Hindlimb muscle (tissue), 1 donor: ENCODE data around the gene SUGT1. TPM values are rescaled to one million over a fixed set of nuclear protein-coding genes. Genes with fewer than 3 reads are reported as not detected.
A peak's percentile ranks its signal among the peaks of the same experiment; 100 is the strongest.
"Not testable (repeated sequence)": the region's sequence is repeated elsewhere in the genome, so short reads cannot be mapped to it uniquely, and the experiment has no call there.

Source experiments
- DNase-seq: peaks from one replicate; pipeline ENCODE4 v3.0.0-alpha.2; 2013
- polyA plus RNA-seq: library from polyadenylated mRNA; unstranded; fragments of 120-200 nt; gene quantifications from one replicate; pipeline ENCODE4 v1.2.1, GENCODE V29; 2013; ENCODE audit not compliant: insufficient read length

The SUGT1 gene
- 40.0 TPM for polyA plus RNA-seq

- DNase-seq = peak; percentile 99
Measured at GRCh38 chr13:52652196-52652979, at the start of gene SUGT1. SUGT1 (plus strand) TSS chr13:52652836; CDS start chr13:52652921, 85 bp downstream.

DNA sequence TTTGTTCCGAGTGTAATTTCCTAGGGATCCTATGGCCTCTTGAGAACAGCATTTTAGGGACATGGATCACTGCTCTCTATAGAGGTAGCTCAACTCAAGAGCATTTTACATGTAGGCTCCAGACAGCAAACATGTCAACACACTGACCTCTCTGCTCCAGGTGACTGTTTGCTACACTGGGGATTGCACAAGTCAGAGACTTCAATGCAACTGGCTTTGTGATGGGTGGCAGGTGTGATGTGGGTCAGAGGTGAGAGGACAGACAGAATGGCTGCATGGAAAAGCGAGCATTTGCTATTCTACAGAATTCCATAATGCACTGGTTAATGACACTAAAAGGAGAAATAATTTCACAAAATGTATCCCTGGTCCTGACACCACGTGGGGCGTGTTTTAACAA lies 49.3 kb upstream of the SUGT1 start:
- DNase-seq = not testable (repeated sequence)

GRCh38 chr13:52606126-52606525 lies 46.5 kb upstream of the SUGT1 start:
- not testable (repeated sequence) for DNase-seq

DNA sequence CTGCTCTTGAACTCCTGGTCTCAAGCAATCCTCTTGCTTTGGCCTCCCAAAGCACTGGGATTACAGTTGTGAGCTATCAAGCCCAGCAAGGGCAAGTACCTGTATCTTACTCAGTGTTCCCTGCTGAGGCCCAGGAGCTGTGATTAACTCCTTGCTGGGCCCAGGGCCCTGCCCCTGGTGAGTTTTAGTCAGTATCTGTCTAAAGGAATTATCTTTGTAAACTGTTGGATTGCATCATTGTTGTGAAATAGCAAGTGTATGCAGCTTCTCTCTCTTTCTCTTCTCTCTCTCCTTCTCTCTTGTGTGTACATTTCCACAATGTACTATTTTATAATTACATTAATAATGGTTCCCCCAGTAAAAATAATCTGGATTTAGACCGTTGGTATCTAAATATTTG lies 45.8 kb upstream of the SUGT1 start:
- DNase-seq = not testable (repeated sequence)

DNA sequence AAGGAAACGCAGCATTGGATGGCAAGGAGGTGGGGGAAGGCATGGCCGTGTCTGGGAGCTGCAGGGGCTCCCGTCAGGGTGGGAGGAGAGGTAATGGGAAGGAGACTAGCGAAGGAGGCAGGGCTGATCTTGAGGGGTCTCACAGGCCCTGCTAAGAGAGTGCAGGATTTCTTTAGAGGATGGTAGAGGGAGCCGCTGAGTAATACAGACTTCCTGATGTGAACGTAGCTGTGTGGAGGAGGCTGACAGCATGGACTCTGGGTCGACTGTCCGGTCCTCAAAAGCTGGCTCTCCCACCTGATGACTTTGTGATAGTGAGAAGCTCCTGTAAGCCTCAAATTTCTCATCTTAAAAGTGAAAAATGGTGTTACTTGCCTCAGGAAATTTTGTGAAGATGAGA lies 44.5 kb upstream of the SUGT1 start:
- DNase-seq = not testable (repeated sequence)

GRCh38 chr13:52609013-52609606 lies 43.5 kb upstream of the SUGT1 start:
- not testable (repeated sequence) for DNase-seq

DNA sequence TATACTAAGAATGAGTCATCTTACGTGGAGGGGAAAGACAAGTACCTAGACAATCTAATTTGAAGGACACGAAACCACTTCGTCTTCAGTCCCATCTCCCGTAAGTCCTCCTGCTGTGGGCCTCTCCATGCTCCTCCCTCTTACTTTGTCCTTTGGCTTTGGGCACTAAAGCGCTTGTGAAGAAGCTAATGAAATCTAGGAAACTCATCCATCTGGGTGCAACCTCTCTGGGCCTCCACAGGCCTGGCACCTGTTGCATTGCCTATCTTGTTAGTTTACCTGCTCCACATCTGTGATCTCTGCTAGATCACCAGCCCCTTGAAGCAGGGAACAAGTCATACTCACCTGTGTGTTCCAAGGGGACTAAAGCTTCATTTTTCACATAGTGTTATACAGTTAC lies 42.5 kb upstream of the SUGT1 start:
- not testable (repeated sequence) for DNase-seq

- DNase-seq = no peak
Measured at GRCh38 chr13:52615134-52615801, 37.4 kb upstream of the SUGT1 start.

GRCh38 chr13:52615812-52616211 lies 36.8 kb upstream of the SUGT1 start:
- no peak for DNase-seq

DNA sequence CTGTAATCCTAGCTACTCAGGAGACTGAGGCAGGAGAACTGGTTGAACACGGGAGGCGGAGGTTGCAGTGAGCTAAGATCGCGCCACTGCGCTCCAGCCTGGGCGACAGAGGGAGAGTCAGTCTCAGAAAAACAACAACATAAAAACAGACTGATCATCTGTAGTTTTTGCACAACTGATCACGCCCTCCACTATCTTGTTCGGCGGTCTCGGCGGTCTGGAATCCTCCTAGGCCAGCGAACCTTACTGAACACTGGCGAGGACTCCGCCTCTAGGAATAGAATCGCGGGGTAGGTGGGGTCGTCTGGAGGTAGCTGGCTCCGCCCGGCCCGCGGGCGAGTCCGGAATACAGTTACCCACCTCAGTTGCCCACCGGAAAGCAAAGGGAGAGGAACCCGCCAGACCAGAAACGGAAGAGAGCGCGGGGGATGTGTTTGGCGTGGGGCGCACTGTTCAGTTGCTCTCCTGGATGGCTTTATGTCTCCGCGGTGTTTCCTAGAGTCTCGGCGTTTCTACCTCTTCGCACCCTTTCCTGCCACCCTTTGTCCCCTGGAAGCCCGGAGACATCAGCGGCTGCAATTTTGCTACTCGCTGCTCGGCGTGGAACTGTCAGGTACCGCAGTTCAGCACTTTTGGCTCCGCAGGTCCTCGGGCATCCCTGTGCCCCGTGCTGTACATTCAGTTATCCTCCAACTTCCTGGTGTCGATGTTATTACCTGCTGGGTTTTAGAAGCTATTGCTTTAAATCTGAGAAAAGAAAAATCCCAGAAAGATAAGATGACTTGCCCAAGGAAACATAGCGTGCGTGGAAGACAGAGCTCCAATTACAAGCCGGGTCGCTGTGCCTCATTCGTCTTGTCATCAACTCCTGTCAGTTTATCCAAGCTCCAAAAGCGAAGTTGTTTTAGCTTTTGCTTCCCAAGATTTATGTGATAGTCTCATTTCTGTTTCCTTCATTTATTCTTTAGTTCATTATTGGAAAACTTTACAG lies 35.3 kb upstream of the SUGT1 start:
- DNase-seq = peak; percentile 81

- not testable (repeated sequence) for DNase-seq
Measured at GRCh38 chr13:52631083-52631690, 21.4 kb upstream of the SUGT1 start.

DNA sequence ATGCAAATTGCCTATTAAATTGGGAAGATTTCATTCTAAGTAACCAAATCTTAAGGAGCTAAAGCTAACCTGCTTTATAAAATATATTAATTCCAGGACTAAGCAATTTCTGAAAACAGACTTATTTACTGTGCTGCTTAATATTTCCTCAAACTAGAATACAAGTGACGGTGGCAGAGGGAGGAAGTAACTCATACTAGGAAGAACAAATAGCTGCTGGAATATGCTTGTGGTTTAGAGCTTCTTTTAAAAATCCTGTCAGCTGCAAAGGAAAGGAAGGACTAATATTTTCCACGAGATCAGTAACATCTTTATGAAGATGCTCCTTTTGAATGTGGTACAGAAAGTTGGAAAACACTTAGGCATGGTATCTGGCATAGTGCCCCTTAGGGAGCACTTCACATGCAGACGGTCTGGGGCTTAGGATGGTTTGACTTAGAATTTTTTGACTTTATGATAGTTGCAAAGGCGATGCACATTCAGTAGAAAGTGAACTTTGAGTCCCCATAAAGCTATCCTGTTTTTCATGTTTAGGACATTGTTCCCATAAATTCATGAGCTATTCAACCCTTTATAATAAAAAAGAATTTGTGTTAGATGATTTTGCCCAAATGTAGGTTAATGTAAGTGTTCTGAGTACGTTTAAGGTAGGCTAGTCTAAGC lies 13.8 kb upstream of the SUGT1 start:
- DNase-seq = no peak

DNA sequence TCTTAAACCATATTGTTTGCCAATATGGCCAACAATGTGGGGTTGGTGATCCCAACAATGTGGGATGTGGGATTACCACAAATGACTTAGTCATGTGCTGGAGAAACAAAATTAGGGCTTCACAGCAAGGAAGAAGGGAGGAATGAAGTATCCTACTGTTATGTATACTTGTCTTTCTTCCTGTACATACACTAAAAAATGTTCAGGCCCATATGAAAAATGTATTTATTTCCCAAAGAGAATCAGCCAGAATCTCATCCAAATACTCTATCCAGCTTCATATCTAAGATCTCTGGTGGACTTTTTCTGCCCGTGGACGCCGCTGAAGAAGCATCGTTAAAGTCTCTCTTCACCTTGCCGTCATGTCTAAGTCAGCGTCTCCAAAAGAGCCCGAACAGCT lies 10.5 kb upstream of the SUGT1 start, which contains the start of gene HNRNPA1L2:
HNRNPA1L2 (plus strand) TSS at position 301 of the 400 bp plus-strand sequence; CDS start at position 363, 62 bp downstream.
- no peak for DNase-seq

DNA sequence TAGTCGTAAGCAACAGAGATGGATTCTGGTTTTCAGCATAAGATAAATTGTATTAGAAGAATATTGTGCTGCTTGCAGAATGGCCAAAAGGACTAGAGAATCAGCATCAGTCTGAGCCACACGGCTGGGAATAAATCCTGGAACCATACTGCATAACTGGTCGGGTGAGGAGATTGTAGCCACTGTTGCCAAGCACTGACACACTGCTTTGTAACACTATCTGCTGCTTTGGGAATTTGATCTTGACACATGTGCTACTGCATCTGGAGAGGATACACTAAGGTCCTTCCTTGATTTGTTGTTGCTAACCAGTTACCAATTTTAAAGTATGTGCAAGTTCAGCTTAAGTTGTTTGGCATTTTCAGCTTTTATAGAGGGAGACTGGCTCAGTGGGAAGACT lies 8.5 kb upstream of the SUGT1 start:
- no peak for DNase-seq

DNA sequence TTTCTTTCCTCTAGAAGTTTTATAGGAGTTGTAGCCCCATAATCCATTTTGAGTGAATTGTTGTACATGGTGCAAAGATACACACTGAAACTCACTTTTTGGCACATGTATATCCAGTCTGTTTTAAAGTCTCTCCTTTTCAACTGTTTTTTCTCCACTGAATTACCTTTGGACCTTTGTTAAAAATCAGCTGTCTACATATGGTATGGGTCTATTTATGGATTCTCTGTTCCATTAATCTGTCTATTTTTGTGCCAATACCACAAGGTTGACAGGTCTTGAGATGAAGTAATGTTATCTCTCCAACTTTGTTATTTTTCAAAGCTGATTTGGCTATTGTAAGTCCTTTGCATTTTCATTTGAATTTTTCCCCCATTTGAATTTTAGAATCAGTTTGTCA lies 5.7 kb upstream of the SUGT1 start:
- no peak for DNase-seq

- DNase-seq = no peak
Measured at GRCh38 chr13:52650731-52651130, 1.9 kb upstream of the SUGT1 start.

DNA sequence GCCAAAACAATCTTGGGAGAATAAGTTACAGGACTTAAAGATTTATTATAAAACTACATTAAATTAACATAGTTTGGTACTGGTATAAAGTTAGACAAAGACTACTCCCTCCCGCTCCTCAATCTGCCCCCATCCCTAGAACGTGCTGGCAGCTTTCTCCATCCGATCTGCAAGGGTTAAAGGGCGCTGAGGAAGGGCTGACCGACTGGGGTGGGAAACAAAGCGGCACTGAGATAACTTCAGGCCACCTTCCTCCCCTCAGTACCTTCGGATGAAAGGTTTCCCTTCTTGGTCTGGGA lies 790 bp upstream of the SUGT1 start:
- DNase-seq = no peak

- DNase-seq = no peak
Measured at GRCh38 chr13:52652980-52653303, 306 bp downstream of the SUGT1 start.

DNA sequence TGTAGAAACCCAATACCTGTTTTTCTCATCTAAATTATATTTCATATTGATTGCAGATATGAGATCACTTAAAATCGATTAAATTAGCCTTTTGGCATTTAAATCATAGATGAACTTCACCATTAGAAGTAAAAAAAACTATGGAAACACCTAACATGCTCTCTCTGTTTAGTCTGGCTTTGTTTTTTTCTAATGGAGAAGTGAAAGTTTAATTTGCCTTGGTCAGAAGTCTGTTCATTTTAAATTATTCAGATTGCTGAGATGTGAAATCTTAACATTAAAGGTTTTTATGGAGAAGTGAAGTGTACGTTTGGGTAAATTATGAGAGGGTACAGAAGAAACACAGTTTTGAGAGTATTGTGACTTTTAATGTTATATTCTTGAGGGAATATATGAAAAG lies 6.7 kb downstream of the SUGT1 start:
- no peak for DNase-seq

DNA sequence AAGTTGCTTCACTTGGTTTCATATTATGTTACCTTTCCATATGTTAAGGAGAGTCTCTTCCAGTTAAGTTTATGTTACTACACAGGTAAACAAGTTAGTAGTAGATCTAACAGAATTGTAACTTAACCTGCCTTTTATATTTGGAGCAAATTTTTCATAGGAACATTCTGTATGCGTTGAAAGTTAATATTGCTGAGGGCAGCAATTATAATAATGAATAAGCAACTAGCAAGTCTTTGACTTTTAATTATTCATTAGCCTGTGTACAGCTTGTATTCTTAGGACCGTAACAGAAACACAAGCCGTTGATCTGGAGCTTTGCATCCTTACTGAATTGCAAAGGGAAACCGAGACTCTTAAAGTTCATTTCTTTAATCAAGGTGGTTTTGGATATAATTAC lies 11.6 kb downstream of the SUGT1 start:
- no peak for DNase-seq

- DNase-seq = no peak
Measured at GRCh38 chr13:52665325-52665724, 12.7 kb downstream of the SUGT1 start.

GRCh38 chr13:52669677-52670076 lies 17.0 kb downstream of the SUGT1 start:
- DNase-seq = no peak
